HepG2 (cell line): Measurements from ENCODE around the gene ZC3H8. TPM values are rescaled to one million over a fixed set of nuclear protein-coding genes. Genes with fewer than 3 reads are reported as not detected.

ENCODE experiments used
- GATAD2A ChIP-seq: IDR thresholded peaks from 2 replicates; pipeline ENCODE4 v1.6.1; 2016
- HNRNPL ChIP-seq: fragments of 200-400 bp; formaldehyde crosslinking; IDR thresholded peaks from 2 replicates; pipeline ENCODE4 v1.6.1; 2017; ENCODE audit warnings: mild to moderate bottlenecking, low read depth, low read length
- MYPOP ChIP-seq: sonication (generic); formaldehyde crosslinking; IDR thresholded peaks from 2 replicates; pipeline ENCODE4 v1.8.1; 2023; ENCODE audit warnings: mild to moderate bottlenecking, moderate library complexity, missing genetic modification reagents
- NFE2L1 ChIP-seq: sonication (generic); formaldehyde crosslinking; IDR thresholded peaks from 2 replicates; pipeline ENCODE4 v1.4.0; 2020; ENCODE audit warnings: missing genetic modification reagents, mild to moderate bottlenecking, borderline replicate concordance
- NFRKB ChIP-seq: fragments of 450-650 bp; IDR thresholded peaks from 2 replicates; pipeline ENCODE4 v1.6.1; 2017
- RARG ChIP-seq: sonication (generic); formaldehyde crosslinking; IDR thresholded peaks from 2 replicates; pipeline ENCODE4 v1.4.0; 2020; ENCODE audit warnings: low read depth, mild to moderate bottlenecking, missing genetic modification reagents
- ZHX1 ChIP-seq: sonication (generic); formaldehyde crosslinking; IDR thresholded peaks from 2 replicates; pipeline ENCODE4 v1.8.1; 2022; ENCODE audit warnings: low read depth, mild to moderate bottlenecking, missing genetic modification reagents
- ZNF577 ChIP-seq: sonication (generic); formaldehyde crosslinking; IDR thresholded peaks from 2 replicates; pipeline ENCODE4 v1.4.0; 2020; ENCODE audit warnings: mild to moderate bottlenecking, low read depth, missing genetic modification reagents, borderline replicate concordance
- ZNF619 ChIP-seq: sonication (generic); formaldehyde crosslinking; IDR thresholded peaks from 2 replicates; pipeline ENCODE4 v1.4.0; 2020; ENCODE audit warnings: mild to moderate bottlenecking, missing genetic modification reagents
- ZNF790 ChIP-seq: sonication (generic); formaldehyde crosslinking; IDR thresholded peaks from 2 replicates; pipeline ENCODE4 v1.8.0; 2022; ENCODE audit warnings: missing genetic modification reagents, mild to moderate bottlenecking, borderline replicate concordance
- polyA plus RNA-seq, 8 experiments: library from polyadenylated mRNA; depleted of rRNA in 3 of 8; stranded (reverse) in 7 of 8; unstranded in 1 of 8; fragments of >200 nt; fragmentation: Illumina TruSeq in 4 of 8; extraction: Trizol in 4 of 8; gene quantifications; 2 replicates each; pipeline versions ENCODE4 v1.2.1 to v1.2.3, GENCODE V29; 2011 to 2016; ENCODE audit warnings: low read depth in 4 of 8, missing spikeins in 1 of 8, mixed read lengths in 1 of 8; ENCODE audit not compliant: insufficient read depth in 1 of 8
- total RNA-seq, 5 experiments: library from RNA; depleted of rRNA; stranded (reverse); fragments of >200 nt; fragmentation: Illumina TruSeq; extraction: Trizol; gene quantifications; 2 replicates each; pipeline ENCODE4 v1.2.3, GENCODE V29; 2016; ENCODE audit warnings: low read depth in 1 of 5
- TF ChIP-seq, protein P1 (sequence below): sonication (generic); formaldehyde crosslinking; IDR thresholded peaks from 2 replicates; pipeline ENCODE4 v1.5.0; 2020; ENCODE audit warnings: mild to moderate bottlenecking, missing genetic modification reagents
- TF ChIP-seq, protein P2 (sequence below), 2 experiments: sonication (generic) in 1 of 2; formaldehyde crosslinking in 1 of 2; IDR thresholded peaks; 2 replicates each; pipeline versions ENCODE4 v1.4.0 to v1.6.1; 2018 to 2020; ENCODE audit warnings: missing genetic modification reagents in 2 of 2, borderline replicate concordance in 1 of 2, low read depth in 1 of 2, mild to moderate bottlenecking in 1 of 2, missing biosample characterization in 1 of 2
- TF ChIP-seq, protein P3 (sequence below): sonication (generic); formaldehyde crosslinking; IDR thresholded peaks from 2 replicates; pipeline ENCODE4 v1.5.1; 2020; ENCODE audit warnings: missing genetic modification reagents, mild to moderate bottlenecking, borderline replicate concordance

ZC3H8 gene
- total and polyA plus RNA-seq, 2 of the 13 experiments (the other 11 are each of a cell fraction or from before 2014, with no cell fraction given), result 4.5 to 17.0 TPM

DNA sequence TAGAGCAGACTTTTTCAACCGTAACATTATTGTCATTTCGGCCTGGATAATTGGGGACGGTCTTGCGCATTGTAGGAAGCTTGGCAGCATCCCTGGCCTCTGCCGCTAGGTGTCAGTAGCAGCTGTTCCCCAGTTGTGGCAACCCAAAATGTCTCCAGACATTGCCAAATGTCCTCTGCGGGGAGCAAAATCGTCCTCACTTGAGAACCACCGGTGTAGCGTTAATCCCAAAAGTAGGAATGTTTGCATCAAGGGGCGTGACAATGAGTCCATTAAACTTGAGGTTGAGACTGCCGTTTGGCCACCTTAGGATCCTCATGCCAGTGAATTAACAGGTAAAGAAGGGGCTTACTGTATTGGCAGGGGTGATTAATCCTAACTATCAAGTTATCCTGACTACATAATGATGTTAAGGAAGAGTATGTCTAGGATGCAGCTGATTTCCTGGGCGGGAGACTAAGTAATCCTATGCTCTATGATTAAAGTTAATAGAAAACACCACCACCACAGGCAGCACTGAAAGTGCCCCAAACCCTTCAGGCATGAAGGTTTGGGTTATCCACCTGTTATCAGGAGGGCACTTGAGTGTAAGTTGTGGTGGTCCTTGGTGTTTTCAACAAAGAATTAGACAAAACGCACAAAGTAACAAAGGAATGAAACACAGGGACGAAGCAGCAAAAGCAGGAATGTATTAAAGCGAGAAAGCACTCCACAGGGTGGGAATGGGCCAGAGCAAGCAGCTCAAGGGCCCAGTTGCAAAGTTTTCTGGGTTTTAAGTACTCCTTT lies 4.9 kb upstream of the ZC3H8 start (continued):
- TF ChIP-seq ZHX1 (CRISPR knock-in tag) (no peak), HNRNPL (no peak), RARG (CRISPR knock-in tag) (no peak), GATAD2A (CRISPR knock-in tag) (peak; percentile 70), ZNF619 (CRISPR knock-in tag) (peak; percentile 75; the same call in 1 of the 2 replicates), ZNF790 (CRISPR knock-in tag) (no peak), NFE2L1 (no peak), NFRKB (no peak), ZNF577 (CRISPR knock-in tag) (no peak), MYPOP (CRISPR knock-in tag) (peak; percentile 86)
- TF ChIP-seq, protein P1, sequence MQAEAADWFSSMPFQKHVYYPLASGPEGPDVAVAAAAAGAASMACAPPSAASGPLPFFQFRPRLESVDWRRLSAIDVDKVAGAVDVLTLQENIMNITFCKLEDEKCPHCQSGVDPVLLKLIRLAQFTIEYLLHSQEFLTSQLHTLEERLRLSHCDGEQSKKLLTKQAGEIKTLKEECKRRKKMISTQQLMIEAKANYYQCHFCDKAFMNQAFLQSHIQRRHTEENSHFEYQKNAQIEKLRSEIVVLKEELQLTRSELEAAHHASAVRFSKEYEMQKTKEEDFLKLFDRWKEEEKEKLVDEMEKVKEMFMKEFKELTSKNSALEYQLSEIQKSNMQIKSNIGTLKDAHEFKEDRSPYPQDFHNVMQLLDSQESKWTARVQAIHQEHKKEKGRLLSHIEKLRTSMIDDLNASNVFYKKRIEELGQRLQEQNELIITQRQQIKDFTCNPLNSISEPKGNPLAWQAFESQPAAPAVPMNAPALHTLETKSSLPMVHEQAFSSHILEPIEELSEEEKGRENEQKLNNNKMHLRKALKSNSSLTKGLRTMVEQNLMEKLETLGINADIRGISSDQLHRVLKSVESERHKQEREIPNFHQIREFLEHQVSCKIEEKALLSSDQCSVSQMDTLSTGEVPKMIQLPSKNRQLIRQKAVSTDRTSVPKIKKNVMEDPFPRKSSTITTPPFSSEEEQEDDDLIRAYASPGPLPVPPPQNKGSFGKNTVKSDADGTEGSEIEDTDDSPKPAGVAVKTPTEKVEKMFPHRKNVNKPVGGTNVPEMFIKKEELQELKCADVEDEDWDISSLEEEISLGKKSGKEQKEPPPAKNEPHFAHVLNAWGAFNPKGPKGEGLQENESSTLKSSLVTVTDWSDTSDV (CRISPR knock-in tag), result no peak
- TF ChIP-seq, protein P2, sequence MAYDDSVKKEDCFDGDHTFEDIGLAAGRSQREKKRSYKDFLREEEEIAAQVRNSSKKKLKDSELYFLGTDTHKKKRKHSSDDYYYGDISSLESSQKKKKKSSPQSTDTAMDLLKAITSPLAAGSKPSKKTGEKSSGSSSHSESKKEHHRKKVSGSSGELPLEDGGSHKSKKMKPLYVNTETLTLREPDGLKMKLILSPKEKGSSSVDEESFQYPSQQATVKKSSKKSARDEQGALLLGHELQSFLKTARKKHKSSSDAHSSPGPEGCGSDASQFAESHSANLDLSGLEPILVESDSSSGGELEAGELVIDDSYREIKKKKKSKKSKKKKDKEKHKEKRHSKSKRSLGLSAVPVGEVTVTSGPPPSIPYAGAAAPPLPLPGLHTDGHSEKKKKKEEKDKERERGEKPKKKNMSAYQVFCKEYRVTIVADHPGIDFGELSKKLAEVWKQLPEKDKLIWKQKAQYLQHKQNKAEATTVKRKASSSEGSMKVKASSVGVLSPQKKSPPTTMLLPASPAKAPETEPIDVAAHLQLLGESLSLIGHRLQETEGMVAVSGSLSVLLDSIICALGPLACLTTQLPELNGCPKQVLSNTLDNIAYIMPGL (CRISPR knock-in tag; IDR thresholded peaks at IDR 0.05; ENCODE audit: borderline replicate concordance in 1 of 2, low read depth in 1 of 2), result peak; percentile 91 to 94
- TF ChIP-seq, protein P3, sequence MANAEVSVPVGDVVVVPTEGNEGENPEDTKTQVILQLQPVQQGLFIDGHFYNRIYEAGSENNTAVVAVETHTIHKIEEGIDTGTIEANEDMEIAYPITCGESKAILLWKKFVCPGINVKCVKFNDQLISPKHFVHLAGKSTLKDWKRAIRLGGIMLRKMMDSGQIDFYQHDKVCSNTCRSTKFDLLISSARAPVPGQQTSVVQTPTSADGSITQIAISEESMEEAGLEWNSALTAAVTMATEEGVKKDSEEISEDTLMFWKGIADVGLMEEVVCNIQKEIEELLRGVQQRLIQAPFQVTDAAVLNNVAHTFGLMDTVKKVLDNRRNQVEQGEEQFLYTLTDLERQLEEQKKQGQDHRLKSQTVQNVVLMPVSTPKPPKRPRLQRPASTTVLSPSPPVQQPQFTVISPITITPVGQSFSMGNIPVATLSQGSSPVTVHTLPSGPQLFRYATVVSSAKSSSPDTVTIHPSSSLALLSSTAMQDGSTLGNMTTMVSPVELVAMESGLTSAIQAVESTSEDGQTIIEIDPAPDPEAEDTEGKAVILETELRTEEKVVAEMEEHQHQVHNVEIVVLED (CRISPR knock-in tag), result peak; percentile 59; the same call in 1 of the 2 replicates
